ENCODE measurements around the gene ZSCAN30. TPM values are rescaled to one million over a fixed set of nuclear protein-coding genes. Genes with fewer than 3 reads are reported as not detected.
"Not testable (repeated sequence)": the region's sequence is repeated elsewhere in the genome, so short reads cannot be mapped to it uniquely, and the experiment has no call there.

ZSCAN30 gene
- total RNA-seq, 1 donor from 2014 or later, result 17.9 TPM

GRCh38 chr18:35236571-35237363 is 53.3 kb downstream of the ZSCAN30 start:
- no peak for DNase-seq (ENCODE audit: low spot score)

GRCh38 chr18:35231052-35231451 is 59.0 kb downstream of the ZSCAN30 start:
- DNase-seq (ENCODE audit: low spot score), result peak; percentile 86

GRCh38 chr18:35227254-35227653 is 62.8 kb downstream of the ZSCAN30 start:
- DNase-seq (ENCODE audit: low spot score), result no peak

- no peak for DNase-seq (ENCODE audit: low spot score)
Measured at GRCh38 chr18:35223797-35224196, 66.2 kb downstream of the ZSCAN30 start.

- no peak for DNase-seq (ENCODE audit: low spot score)
Measured at GRCh38 chr18:35220424-35220823, 69.6 kb downstream of the ZSCAN30 start.

- DNase-seq (ENCODE audit: low spot score), result not testable (repeated sequence)
Measured at GRCh38 chr18:35219331-35219730, 70.7 kb downstream of the ZSCAN30 start.

GRCh38 chr18:35216611-35217010 is 73.4 kb downstream of the ZSCAN30 start:
- not testable (repeated sequence) for DNase-seq (ENCODE audit: low spot score)

GRCh38 chr18:35215026-35215425 is 75.0 kb downstream of the ZSCAN30 start:
- no peak for DNase-seq (ENCODE audit: low spot score)

- DNase-seq (ENCODE audit: low spot score), result not testable (repeated sequence)
Measured at GRCh38 chr18:35205746-35206458, 84.1 kb downstream of the ZSCAN30 start.

- DNase-seq (ENCODE audit: low spot score), result no peak
Measured at GRCh38 chr18:35205199-35205712, 84.8 kb downstream of the ZSCAN30 start.

- no peak for DNase-seq (ENCODE audit: low spot score)
Measured at GRCh38 chr18:35203067-35203466, 87.0 kb downstream of the ZSCAN30 start.

GRCh38 chr18:35201256-35201931 is 88.6 kb downstream of the ZSCAN30 start:
- no peak for DNase-seq (ENCODE audit: low spot score)

Other genes with a start within 250 kb of the ZSCAN30 start
- 75.8 TPM for gene MAPRE2, start 248.8 kb downstream of the ZSCAN30 start, total RNA-seq
- 33.1 TPM for gene ZNF397, start 49.2 kb downstream of the ZSCAN30 start, total RNA-seq
- gene ZNF24, start 54.2 kb upstream of the ZSCAN30 start, total RNA-seq, result 53.1 TPM
- gene ZNF396, start 87.1 kb upstream of the ZSCAN30 start, total RNA-seq, result 3.3 TPM
- gene INO80C, start 207.7 kb upstream of the ZSCAN30 start, total RNA-seq, result 33.5 TPM

All from mucosa of gallbladder (tissue), 1 donor.